GM12801 (cell line): Measurements from ENCODE around the gene MAST4.

Experiments used
- CTCF ChIP-seq: IDR thresholded peaks from one replicate; pipeline ENCODE4 v1.5.1; 2011; ENCODE audit warnings: control low read depth; ENCODE audit not compliant: insufficient read length; ENCODE audit errors: extremely low read depth

Gene MAST4

GRCh38 chr5:67000794-67001475 is 404.7 kb downstream of the MAST4 start:
- TF ChIP-seq CTCF: no peak

- TF ChIP-seq CTCF: no peak
Observed at GRCh38 chr5:67002832-67003684, 406.9 kb downstream of the MAST4 start.

GRCh38 chr5:67003685-67003934 is 407.4 kb downstream of the MAST4 start:
- TF ChIP-seq CTCF: no peak

GRCh38 chr5:67003935-67004729 is 407.9 kb downstream of the MAST4 start:
- TF ChIP-seq CTCF: no peak

GRCh38 chr5:67004730-67005350 is 408.6 kb downstream of the MAST4 start:
- no peak for TF ChIP-seq CTCF

GRCh38 chr5:67005737-67006499 is 409.7 kb downstream of the MAST4 start:
- no peak for TF ChIP-seq CTCF
